GM18505 (cell line): ENCODE data around the gene FGF1.

Experiments used
- ATAC-seq: cut with Tn5 transposase; IDR thresholded peaks from one replicate; pipeline ENCODE4 v1.9.1; 2021; ENCODE audit not compliant: unreplicated experiment
- POLR2A ChIP-seq: IDR thresholded peaks from 4 replicates; pipeline ENCODE4 v1.6.1; 2011; ENCODE audit warnings: borderline replicate concordance; ENCODE audit not compliant: insufficient read depth, insufficient read length; ENCODE audit errors: extremely low read depth

FGF1 gene

GRCh38 chr5:142590451-142591231 is 95.2 kb downstream of the FGF1 start:
- no peak for ATAC-seq
- TF ChIP-seq POLR2A, result no peak

- no peak for TF ChIP-seq POLR2A
- ATAC-seq, result no peak
Measured at GRCh38 chr5:142589720-142590119, 96.2 kb downstream of the FGF1 start.

- TF ChIP-seq POLR2A, result no peak
- ATAC-seq, result no peak
Measured at GRCh38 chr5:142587354-142587965, 98.4 kb downstream of the FGF1 start.

GRCh38 chr5:142586552-142586951 is 99.3 kb downstream of the FGF1 start:
- ATAC-seq, result no peak
- TF ChIP-seq POLR2A, result no peak

GRCh38 chr5:142585451-142585850 is 100.4 kb downstream of the FGF1 start:
- no peak for ATAC-seq
- no peak for TF ChIP-seq POLR2A

GRCh38 chr5:142584891-142585290 is 101.0 kb downstream of the FGF1 start:
- no peak for TF ChIP-seq POLR2A
- no peak for ATAC-seq

GRCh38 chr5:142578161-142578830 is 107.6 kb downstream of the FGF1 start:
- no peak for TF ChIP-seq POLR2A
- ATAC-seq, result no peak

GRCh38 chr5:142576804-142577203 is 109.1 kb downstream of the FGF1 start:
- no peak for TF ChIP-seq POLR2A
- ATAC-seq, result no peak

GRCh38 chr5:142576303-142576702 is 109.6 kb downstream of the FGF1 start:
- ATAC-seq, result no peak
- no peak for TF ChIP-seq POLR2A

GRCh38 chr5:142572006-142572405 is 113.9 kb downstream of the FGF1 start:
- no peak for ATAC-seq

GRCh38 chr5:142571371-142571770 is 114.5 kb downstream of the FGF1 start:
- no peak for ATAC-seq
- no peak for TF ChIP-seq POLR2A

More at GRCh38 chr5:142572006-142572405, 113.9 kb downstream of the FGF1 start:
- TF ChIP-seq POLR2A, result no peak

- TF ChIP-seq POLR2A, result no peak
- no peak for ATAC-seq
Measured at GRCh38 chr5:142569905-142570304, 116.0 kb downstream of the FGF1 start.

- TF ChIP-seq POLR2A, result no peak
- ATAC-seq, result no peak
Measured at GRCh38 chr5:142568996-142569335, 116.9 kb downstream of the FGF1 start.
